Fibroblast of skin of left biceps (primary cell): Measurements from ENCODE around the gene CCZ1.
"Not testable (repeated sequence)": the region's sequence is repeated elsewhere in the genome, so short reads cannot be mapped to it uniquely, and the experiment has no call there.

Experiments used
- DNase-seq, 2 experiments: peaks; one replicate each; pipeline ENCODE4 v3.0.0-alpha.2; 2013; ENCODE audit warnings: low read depth in 2 of 2

The CCZ1 gene

DNA sequence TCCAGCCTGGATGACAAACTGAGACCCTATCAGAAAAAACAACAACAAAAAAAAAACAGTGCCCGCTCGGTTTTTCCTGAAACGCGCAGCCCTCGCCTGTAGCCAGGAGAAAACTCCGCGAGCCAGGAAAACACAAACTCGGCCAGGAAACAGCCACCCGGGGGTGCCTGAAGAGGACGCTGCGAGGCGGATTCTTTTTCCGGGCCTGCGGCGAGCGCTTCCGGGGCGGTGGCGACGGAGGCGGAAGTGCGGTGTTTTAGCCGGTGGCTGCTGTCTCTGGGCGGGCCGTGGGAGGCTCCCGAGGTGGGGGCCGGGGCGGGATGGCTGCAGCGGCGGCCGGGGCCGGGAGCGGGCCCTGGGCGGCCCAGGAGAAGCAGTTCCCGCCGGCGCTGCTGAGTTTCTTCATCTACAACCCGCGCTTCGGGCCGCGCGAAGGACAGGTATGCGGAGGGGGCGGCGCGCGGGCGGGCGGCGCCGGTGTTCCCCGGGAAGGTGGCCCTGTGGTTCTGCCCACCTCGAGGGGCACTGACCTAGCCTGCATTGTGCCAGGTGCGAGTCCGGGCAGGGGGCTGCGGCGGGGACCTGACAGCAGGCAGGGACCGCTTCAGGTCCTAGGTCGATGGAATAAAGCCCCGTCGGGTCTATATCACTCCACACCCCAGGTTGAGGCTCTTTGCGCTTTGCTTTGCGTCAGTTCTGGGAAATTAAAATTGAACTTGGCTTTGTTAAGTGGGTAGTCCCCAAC is at the start of gene CCZ1:
Gene CCZ1 (plus strand): TSS at position 254 of the 745 bp plus-strand sequence. CDS start 67 bp downstream, at position 321.
- DNase-seq, result peak; percentile 7 to 17

DNA sequence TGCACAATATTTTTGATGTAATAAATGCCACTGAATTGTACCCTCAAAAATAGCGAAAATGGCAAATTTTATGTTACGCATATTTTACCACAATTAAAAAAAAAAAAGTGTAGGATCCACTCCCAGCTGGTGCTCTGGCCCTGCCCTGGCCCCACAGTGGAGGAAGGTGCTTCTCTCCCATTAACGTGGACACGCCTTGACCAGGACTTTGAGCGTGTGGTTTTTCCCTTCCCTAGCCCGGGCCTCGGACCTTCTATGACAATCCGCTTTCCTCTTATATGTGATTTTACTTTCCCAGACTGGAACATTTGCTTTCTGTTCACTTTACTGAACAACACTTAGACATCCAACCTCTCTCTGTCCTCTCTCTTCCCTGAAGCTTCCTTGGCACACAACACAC is 47.6 kb upstream of the CCZ1 start:
- no peak for DNase-seq

DNA sequence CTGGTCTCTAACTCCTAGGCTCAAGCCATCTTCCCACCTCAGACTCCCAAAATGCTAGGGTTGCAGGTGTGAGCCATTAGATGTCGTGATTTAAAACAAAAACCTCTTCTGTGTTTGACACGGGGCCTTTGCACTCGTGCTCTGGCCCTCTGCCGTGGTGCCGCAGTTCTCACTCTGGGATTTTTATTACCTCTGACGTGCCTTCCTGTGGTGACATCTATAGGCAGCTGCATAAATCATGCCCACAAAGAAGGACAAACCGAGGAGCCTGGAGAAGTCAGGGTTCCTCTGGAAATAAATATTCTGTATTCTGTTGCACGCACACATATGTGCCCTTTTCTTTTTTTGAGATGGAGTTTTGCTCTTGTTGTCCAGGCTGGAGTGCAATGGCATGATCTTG is 43.8 kb upstream of the CCZ1 start:
- no peak for DNase-seq

DNA sequence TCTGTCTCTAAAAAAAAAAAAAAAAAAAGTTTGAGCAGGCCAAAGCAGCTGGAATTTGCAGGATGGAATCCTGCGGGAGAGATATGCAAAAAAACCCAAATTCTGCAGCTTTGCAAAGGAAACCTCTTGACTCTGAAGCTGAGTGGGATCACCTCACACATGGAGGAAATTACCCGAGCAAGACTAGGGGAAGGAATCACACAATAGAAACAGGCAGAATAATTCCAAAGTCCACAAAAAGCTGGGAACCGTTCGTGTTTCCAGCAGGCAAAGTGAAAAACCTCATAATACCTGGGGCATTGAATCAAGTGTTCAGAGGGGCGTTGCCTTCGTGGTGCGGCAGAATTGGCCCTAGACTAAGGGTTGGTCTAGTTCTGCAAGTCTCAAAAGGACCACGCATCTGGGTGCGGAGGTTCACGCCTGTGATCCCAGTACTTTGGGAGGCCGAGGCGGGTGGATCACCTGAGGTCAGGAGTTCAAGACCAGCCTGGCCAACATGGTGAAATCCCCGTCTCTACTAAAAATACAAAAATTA is 41.4 kb upstream of the CCZ1 start:
- DNase-seq, result not testable (repeated sequence)

GRCh38 chr7:5858494-5858893 is 40.0 kb upstream of the CCZ1 start:
- DNase-seq, result not testable (repeated sequence)

GRCh38 chr7:5861281-5861680 is 37.3 kb upstream of the CCZ1 start:
- DNase-seq, result not testable (repeated sequence)

DNA sequence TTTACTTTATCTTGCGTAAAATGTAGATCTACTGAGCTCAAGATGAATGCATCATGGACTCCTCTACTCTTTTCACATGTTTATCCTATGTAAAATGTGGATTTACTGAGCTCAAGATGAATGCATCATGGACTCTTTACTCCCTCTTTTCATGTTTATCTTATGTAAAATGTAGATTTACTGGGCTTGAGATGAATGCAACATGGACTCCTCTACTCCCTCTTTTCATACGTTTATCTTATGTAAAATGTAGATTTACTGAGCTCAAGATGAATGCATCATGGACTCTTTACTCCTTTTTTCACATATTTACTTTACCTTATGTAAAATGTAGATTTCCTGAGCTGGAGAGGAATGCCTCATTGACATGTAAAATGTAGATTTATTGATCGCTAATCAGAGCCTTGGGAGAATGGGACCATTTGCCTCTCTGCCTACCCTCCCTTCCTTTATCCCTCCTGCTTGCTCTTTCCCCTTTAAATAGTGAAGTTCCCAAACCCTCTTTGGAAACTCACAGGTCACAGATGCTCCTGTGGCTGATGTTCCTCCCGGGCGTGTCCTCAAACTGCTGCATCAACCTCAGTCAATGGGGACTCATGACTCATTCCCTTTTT is 35.7 kb upstream of the CCZ1 start:
- not testable (repeated sequence) for DNase-seq

DNA sequence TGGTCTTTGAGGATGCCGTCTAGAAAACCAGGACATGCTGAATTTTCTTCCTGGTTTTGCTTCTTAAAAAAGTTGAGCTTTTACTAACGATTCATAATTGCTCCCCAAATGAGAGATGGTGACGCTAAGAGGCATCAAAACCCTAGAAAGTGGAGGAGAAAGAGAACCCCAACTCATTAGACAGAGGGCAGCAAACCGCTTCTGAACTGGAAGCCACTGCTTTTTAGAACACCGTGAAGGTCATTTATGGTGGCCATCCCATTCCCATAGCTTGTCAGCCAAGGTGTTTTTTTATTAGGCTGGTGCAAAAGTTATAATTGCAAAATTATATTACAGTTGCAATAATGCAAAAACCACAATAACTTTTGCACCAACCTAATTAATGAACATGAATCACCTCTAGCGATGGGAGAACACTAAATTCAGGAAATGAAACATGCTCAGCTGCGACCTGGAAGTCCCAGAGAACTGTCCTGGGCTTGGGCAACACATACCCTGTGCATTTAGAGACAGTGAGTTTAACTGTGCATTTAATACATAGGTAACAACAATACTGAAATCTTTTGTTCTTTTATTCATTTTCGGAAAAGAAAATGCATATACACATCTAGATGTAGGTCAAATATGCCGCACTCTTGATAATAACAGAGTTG is 33.1 kb upstream of the CCZ1 start:
- not testable (repeated sequence) for DNase-seq

DNA sequence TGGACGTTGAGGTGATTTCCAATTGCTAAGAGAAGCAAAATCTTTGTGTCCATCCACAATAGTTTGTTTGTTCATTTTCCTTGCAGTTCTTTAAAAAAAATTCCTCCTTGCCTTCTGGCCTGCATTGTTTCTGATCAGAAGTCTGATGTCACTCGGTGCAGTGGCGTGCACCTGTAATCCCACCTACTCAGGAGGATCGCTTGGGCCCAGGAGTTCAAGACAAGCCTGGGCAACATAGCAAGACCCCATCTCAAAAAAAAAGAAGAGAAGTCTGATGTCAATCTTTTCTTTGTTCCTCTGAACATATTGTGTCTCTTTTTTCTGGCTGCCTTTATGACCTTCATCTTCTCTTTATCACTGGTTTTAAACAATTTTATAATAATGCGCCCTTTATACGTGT is 31.5 kb upstream of the CCZ1 start:
- no peak for DNase-seq

DNA sequence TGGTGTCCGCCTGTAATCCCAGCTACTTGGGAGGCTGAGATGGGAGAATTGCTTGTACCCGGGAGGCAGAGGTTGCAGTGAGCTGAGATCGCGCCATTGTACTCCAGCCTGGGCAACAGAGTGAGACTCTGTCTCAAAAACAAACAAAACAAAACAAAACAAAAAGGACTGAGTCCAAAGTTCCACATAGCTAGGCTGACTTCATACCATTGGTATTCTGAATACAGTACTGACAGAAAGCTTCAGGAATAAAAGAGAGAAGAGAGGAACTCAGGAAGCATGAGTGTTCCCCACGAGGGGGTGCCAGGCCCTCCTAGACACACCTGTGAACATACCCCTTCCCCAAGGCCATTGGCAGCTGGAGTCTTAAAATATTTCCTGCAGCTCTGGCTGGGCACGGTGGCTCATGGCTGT is 29.6 kb upstream of the CCZ1 start:
- not testable (repeated sequence) for DNase-seq

DNA sequence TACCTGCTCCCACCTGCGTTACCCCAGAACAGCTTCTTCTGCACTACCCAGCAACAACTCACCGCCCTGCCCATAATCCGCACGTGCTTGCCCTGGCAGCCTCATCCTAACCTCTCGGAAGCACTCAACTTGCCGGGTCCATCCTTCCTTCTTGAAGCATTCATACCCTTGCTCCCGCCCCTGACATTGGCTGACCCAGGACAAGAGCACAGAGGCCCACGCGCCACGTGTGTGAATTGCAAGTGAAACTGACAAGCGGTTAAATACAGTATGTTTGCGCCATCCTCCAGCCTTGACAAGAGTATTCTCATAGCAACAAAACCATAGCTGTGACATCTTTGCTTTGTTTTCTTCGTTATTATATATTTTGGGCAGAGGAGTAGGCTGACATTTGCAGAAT is 28.8 kb upstream of the CCZ1 start:
- DNase-seq, result no peak

GRCh38 chr7:5870311-5870710 is 28.2 kb upstream of the CCZ1 start:
- DNase-seq, result no peak

GRCh38 chr7:5872326-5872725 is 26.2 kb upstream of the CCZ1 start:
- no peak for DNase-seq

- not testable (repeated sequence) for DNase-seq
Observed at GRCh38 chr7:5879591-5879990, 18.9 kb upstream of the CCZ1 start.

GRCh38 chr7:5880106-5880505 is 18.4 kb upstream of the CCZ1 start:
- not testable (repeated sequence) for DNase-seq

DNA sequence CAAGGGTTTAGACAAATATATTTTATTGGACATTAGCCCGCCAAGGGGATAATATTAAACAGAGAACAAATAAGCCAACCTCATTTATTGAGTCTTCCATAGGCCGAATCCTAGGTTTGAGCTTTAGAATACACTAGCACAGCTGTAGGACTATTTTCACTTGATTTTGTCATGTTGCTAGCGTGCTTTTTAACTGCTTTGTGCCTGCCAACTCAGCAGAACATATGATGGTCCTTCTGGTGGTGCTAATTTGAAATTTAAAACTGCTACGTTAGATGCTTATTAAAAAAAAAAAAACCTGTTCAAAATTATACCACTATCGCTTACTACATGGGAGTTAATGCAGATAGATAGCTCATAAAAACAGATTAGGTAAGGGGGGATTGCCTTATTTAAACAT is 14.1 kb upstream of the CCZ1 start:
- DNase-seq, result not testable (repeated sequence)

GRCh38 chr7:5888021-5888420 is 10.5 kb upstream of the CCZ1 start:
- DNase-seq, result not testable (repeated sequence)

GRCh38 chr7:5890244-5890643 is 8.3 kb upstream of the CCZ1 start:
- not testable (repeated sequence) for DNase-seq

GRCh38 chr7:5892498-5892897 is 6.0 kb upstream of the CCZ1 start:
- DNase-seq, result no peak

GRCh38 chr7:5897369-5897919 is 1.1 kb upstream of the CCZ1 start:
- DNase-seq, result not testable (repeated sequence)

- DNase-seq, result not testable (repeated sequence)
Observed at GRCh38 chr7:5903002-5903401, 4.5 kb downstream of the CCZ1 start.

GRCh38 chr7:5904726-5905125 is 6.2 kb downstream of the CCZ1 start:
- DNase-seq, result not testable (repeated sequence)
